OCI-LY1 (cell line): ENCODE results near the gene GABBR2.

Experiments
- H2AFZ ChIP-seq: fragments of 200-600 bp; sonication (generic), shearing (Covaris generic); 2 replicates; pipeline ENCODE4 v1.6.0; 2014; ENCODE audit warnings: antibody characterized with exemption, mild to moderate bottlenecking, low read length
- H3F3A ChIP-seq: fragments of 200-600 bp; sonication (generic), shearing (Covaris generic); 2 replicates; pipeline ENCODE4 v1.6.0; 2014; ENCODE audit warnings: mild to moderate bottlenecking, antibody characterized with exemption, low read length, moderate library complexity; ENCODE audit not compliant: insufficient read depth
- H3K27ac ChIP-seq: fragments of 200-600 bp; sonication (generic); 2 replicates; pipeline ENCODE4 v1.5.1; 2014; ENCODE audit warnings: low read length, mixed run types, mild to moderate bottlenecking, low read depth; ENCODE audit not compliant: poor library complexity, severe bottlenecking
- H3K27me3 ChIP-seq: fragments of 200-600 bp; sonication (generic); 2 replicates; pipeline ENCODE4 v1.6.0; 2014; ENCODE audit warnings: antibody characterized with exemption, mild to moderate bottlenecking, low read length, moderate library complexity; ENCODE audit not compliant: insufficient read depth
- H3K36me3 ChIP-seq: fragments of 200-600 bp; sonication (generic); 2 replicates; pipeline ENCODE4 v1.6.1; 2014; ENCODE audit warnings: mild to moderate bottlenecking, antibody characterized with exemption, low read length, moderate library complexity, mixed read lengths; ENCODE audit not compliant: insufficient read depth
- H3K4me1 ChIP-seq: fragments of 200-600 bp; sonication (generic); 2 replicates; pipeline ENCODE4 v1.5.1; 2014; ENCODE audit warnings: mild to moderate bottlenecking, low read length, moderate library complexity; ENCODE audit not compliant: insufficient read depth, severe bottlenecking
- H3K4me2 ChIP-seq: fragments of 200-600 bp; sonication (generic), shearing (Covaris generic); 2 replicates; pipeline ENCODE4 v1.6.1; 2014; ENCODE audit warnings: low read length
- H3K4me3 ChIP-seq: fragments of 200-600 bp; sonication (generic); 2 replicates; pipeline ENCODE4 v1.5.1; 2014; ENCODE audit warnings: low read length, low read depth, mild to moderate bottlenecking, mixed read lengths; ENCODE audit not compliant: poor library complexity, severe bottlenecking
- H3K79me2 ChIP-seq: fragments of 200-600 bp; shearing (Covaris generic); 2 replicates; pipeline ENCODE4 v1.6.1; 2016; ENCODE audit warnings: mixed run types, low read length, mixed read lengths; ENCODE audit not compliant: insufficient read depth
- H3K9ac ChIP-seq: fragments of 200-600 bp; sonication (generic), shearing (Covaris generic); 2 replicates; pipeline ENCODE4 v1.6.1; 2014; ENCODE audit warnings: mild to moderate bottlenecking, low read length, mixed read lengths
- H3K9me2 ChIP-seq: fragments of 200-600 bp; sonication (generic), shearing (Covaris generic); 2 replicates; pipeline ENCODE4 v1.6.1; 2014; ENCODE audit warnings: low read depth, mild to moderate bottlenecking, low read length, mixed read lengths
- H3K9me3 ChIP-seq: fragments of 200-600 bp; shearing (Covaris generic); 2 replicates; pipeline ENCODE4 v1.6.1; 2014; ENCODE audit warnings: low read length, mixed read lengths
- H4K20me1 ChIP-seq: fragments of 200-600 bp; sonication (generic), shearing (Covaris generic); 2 replicates; pipeline ENCODE4 v1.6.0; 2016; ENCODE audit warnings: mild to moderate bottlenecking, low read length; ENCODE audit not compliant: insufficient read depth
- EZH2 ChIP-seq: fragments of 200-600 bp; sonication (generic), shearing (Covaris generic); IDR thresholded peaks from 2 replicates; pipeline ENCODE4 v1.8.0; 2017; ENCODE audit warnings: borderline replicate concordance, mixed run types, mild to moderate bottlenecking, antibody characterized with exemption, low read length, moderate library complexity, mixed read lengths
- TF ChIP-seq, protein P1 (sequence below): fragments of 200-600 bp; sonication (generic), shearing (Covaris generic); IDR thresholded peaks from 2 replicates; pipeline ENCODE4 v1.5.1; 2017; ENCODE audit warnings: mild to moderate bottlenecking, antibody characterized with exemption, low read length, moderate library complexity, mixed read lengths

The GABBR2 gene

DNA sequence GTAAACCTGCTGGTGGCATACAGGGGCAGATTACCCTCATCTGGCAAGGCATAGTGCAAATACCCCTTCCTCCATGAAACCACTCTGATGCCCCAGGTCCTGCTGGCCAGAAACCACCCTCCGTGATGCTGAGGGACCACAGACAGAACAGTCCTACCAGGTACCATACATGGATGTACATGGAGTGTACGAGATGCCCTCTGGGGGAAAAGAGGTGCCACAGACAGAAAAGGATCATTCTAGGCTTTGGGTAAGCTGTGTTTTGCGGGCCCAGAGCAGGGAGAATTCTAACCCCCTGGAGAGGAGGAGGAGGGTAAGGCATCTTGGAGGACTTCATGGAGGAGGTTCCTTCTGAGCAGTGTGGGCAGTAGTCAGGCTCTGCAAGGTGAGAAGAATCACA, 68.3 kb downstream of the GABBR2 start:
- no peak overlapping the region for H3K4me3 ChIP-seq
- H3K27ac ChIP-seq = no peak overlapping the region
- no peaks in the 10 kb centered on the region for H3K9me2 ChIP-seq
- H3K79me2 ChIP-seq = no peaks in the 10 kb centered on the region
- H2AFZ ChIP-seq = no peak overlapping the region
- peaks cover 4% of the 10 kb centered on the region; the same call in 1 of the 2 replicates for H3K27me3 ChIP-seq
- TF ChIP-seq, protein P1, sequence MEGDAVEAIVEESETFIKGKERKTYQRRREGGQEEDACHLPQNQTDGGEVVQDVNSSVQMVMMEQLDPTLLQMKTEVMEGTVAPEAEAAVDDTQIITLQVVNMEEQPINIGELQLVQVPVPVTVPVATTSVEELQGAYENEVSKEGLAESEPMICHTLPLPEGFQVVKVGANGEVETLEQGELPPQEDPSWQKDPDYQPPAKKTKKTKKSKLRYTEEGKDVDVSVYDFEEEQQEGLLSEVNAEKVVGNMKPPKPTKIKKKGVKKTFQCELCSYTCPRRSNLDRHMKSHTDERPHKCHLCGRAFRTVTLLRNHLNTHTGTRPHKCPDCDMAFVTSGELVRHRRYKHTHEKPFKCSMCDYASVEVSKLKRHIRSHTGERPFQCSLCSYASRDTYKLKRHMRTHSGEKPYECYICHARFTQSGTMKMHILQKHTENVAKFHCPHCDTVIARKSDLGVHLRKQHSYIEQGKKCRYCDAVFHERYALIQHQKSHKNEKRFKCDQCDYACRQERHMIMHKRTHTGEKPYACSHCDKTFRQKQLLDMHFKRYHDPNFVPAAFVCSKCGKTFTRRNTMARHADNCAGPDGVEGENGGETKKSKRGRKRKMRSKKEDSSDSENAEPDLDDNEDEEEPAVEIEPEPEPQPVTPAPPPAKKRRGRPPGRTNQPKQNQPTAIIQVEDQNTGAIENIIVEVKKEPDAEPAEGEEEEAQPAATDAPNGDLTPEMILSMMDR = no peak
- TF ChIP-seq EZH2 = no peak
- H3K36me3 ChIP-seq = no peaks in the 10 kb centered on the region
- no peak overlapping the region for H3K9ac ChIP-seq
- H3F3A ChIP-seq = no peaks in the 10 kb centered on the region
- H3K9me3 ChIP-seq = no peaks in the 10 kb centered on the region
- no peaks in the 10 kb centered on the region for H3K4me1 ChIP-seq
- no peak overlapping the region for H3K4me2 ChIP-seq
- H4K20me1 ChIP-seq = no peaks in the 10 kb centered on the region

DNA sequence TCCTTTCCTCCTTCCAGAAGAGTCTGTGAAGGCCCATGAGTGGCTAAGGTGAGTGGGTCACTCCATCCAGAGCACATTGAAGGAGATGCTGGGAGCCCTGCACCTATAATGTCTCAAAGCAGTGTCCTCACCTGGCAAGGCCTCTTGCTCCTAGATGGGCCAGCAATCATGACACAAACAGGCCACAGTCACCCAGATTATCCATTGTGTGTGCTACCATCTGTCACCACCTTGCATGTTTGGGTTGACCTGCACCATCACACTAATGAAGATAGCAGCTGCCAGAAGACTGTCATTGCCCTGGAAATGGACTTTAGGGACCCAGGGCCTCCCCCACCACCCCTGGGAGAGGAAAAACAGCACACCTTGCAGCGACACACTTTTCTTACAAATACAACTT, 69.6 kb downstream of the GABBR2 start:
- no peak overlapping the region for H3K27ac ChIP-seq
- no peak overlapping the region for H3K4me2 ChIP-seq
- H3K27me3 ChIP-seq = peaks cover 4% of the 10 kb centered on the region; the same call in 1 of the 2 replicates
- no peaks in the 10 kb centered on the region for H4K20me1 ChIP-seq
- H3K79me2 ChIP-seq = no peaks in the 10 kb centered on the region
- H3K4me1 ChIP-seq = no peaks in the 10 kb centered on the region
- no peaks in the 10 kb centered on the region for H3F3A ChIP-seq
- H3K36me3 ChIP-seq = no peaks in the 10 kb centered on the region
- no peaks in the 10 kb centered on the region for H3K9me2 ChIP-seq
- no peaks in the 10 kb centered on the region for H3K9me3 ChIP-seq
- no peak overlapping the region for H3K4me3 ChIP-seq
- no peak overlapping the region for H3K9ac ChIP-seq
- H2AFZ ChIP-seq = no peak overlapping the region
- TF ChIP-seq EZH2 = no peak
- TF ChIP-seq, protein P1 = no peak

DNA sequence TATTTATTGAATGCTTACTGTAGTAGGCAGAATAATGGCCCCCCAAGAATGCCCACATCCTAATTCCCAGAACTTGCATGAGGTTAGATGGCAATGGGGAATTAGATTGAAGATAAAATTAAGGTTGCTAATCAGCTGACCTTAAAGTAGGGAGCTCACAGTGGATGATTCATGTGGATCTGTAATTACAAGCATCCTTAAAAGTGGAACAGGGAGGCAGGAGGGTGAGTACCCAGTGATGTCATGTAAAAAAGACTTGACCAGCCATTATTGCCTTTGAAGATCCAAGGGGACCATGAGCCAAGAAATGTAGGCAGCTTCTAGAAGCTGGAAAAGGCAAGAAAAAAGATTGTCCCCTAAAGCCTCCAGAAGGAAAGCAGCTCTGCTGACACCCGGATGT, 71.4 kb downstream of the GABBR2 start:
- peaks cover 4% of the 10 kb centered on the region; the same call in 1 of the 2 replicates for H3K27me3 ChIP-seq
- no peaks in the 10 kb centered on the region for H3K36me3 ChIP-seq
- no peak overlapping the region for H3K9ac ChIP-seq
- no peaks in the 10 kb centered on the region for H4K20me1 ChIP-seq
- TF ChIP-seq, protein P1 = no peak
- no peak for TF ChIP-seq EZH2
- no peaks in the 10 kb centered on the region for H3F3A ChIP-seq
- H2AFZ ChIP-seq = no peak overlapping the region
- no peaks in the 10 kb centered on the region for H3K4me1 ChIP-seq
- H3K4me3 ChIP-seq = no peak overlapping the region
- no peaks in the 10 kb centered on the region for H3K79me2 ChIP-seq
- no peak overlapping the region for H3K4me2 ChIP-seq
- no peaks in the 10 kb centered on the region for H3K9me2 ChIP-seq
- H3K9me3 ChIP-seq = no peaks in the 10 kb centered on the region
- no peak overlapping the region for H3K27ac ChIP-seq
